Islet precursor cell (in vitro differentiated cells): ENCODE data around the gene ZNF43.
"Not testable (repeated sequence)": the region's sequence is repeated elsewhere in the genome, so short reads cannot be mapped to it uniquely, and the experiment has no call there.

Source experiments
- DNase-seq: peaks from one replicate; pipeline ENCODE4 v3.0.0-alpha.2; 2018

ZNF43 gene

DNA sequence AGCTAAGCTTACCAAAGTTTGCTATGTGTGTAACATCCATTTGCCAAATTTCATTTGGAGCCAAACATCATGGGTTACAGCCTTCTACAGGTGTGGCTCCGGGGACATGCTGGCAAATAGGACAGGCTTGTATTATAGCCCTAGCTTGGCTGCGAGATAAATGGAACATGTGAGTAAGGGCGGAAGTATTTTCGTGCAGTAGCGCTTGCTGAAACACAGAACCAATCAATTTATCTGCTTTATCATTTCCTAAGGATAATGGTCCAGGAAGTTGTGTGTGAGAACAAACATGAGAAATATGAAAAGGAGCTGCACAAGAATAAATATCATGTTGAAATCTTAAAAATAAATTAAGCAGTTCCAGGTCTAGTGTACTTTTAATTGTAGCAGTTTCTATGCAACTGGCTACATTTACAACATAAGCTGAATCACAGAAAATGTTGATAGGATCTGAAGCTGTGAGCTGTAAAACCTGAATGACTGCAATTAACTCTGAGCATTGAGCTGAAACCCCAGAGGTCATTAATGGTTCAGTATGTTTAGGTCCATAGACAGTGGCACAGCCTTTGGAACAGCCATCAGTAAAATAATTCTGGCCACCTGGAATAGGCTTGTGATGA is 46.4 kb downstream of the ZNF43 start:
- no peak for DNase-seq

DNA sequence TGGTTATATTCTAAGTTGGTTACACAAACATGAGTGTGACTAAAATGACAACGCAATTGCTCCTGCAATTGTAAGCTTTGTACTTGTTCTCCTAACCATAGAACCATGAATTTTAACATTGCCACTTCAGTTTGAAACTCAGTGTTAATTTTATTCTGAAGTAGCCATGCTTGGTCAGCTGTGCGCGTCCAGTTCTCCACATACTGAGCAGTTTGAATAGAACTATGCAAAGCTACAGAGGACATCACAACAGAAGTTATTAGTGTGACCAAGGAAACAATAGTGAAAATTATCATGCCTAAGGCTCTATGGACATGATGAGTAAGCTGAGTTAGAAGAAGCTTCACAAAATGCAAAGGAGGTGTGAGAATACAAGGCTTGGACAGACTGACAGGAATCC is 49.0 kb downstream of the ZNF43 start:
- no peak for DNase-seq

DNA sequence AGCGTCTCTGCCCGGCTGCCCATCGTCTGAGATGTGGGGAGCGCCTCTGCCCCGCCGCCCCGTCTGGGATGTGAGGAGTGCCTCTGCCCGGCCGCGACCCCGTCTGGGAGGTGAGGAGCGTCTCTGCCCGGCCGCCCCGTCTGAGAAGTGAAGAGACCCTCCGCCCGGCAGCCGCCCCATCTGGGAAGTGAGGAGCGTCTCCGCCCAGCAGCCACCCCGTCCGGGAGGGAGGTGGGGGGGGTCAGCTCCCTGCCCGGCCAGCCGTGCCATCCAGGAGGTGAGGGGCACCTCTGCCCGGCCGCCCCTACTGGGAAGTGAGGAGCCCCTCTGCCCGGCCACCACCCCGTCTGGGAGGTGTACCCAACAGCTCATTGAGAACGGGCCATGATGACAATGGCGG is 60.2 kb downstream of the ZNF43 start:
- not testable (repeated sequence) for DNase-seq

DNA sequence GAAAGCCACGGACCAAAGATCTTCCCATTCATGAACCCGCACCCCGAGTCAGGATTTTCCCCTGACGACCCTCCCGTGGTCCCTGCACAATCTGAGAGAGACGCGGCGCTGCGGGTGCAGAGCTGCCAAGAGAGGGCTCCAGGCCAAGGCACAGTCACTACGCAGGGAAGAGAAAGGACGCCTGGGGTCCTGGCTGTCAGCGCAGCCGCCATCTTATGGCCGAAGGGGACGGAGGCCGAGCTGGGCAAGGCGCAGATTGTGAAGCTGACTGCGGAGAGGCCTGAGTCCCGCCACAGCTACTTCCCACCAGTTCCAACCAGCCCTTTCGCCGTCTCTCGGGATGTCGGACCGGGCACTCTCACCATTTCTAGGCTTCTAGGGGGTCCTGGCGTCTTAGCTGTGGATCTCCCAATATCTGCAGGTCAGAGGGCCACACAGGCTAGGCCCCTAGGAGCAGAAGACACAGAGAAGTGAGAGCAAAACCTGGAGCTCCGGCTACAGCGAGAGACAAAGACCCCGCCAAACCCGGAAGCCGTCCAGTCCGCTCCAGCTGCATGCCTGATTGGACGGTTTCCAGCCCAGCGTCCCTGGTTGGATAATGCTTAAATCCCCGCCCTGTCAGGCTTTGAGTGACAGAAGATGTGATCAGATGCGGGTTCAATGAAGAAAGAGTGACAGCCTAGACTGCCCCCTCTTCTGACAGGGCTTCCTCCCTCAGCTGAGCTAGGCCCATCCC is 68.7 kb downstream of the ZNF43 start, which contains the start of gene ZNF100:
Gene ZNF100, minus strand, starts transcription at position 515 of the 736 bp plus-strand sequence. Its CDS starts 150 bp downstream, at position 365.
- peak; percentile 97 for DNase-seq

DNA sequence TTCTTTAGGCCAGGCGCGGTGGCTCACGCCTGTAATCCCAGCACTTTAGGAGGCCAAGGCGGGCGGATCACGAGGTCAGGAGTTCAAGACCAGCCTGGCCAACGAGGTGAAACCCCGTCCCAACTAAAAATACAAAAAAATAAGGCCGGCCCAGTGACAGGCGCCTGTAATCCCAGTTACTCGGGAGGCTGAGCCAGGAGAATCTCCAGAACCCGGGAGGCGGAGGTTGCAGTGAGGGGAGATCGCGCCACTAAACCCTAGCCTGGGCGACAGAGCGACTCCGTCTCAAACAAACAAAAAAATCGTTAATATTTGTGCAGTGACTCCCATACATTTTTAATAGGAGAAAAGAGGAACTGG is 69.3 kb downstream of the ZNF43 start:
- not testable (repeated sequence) for DNase-seq

DNA sequence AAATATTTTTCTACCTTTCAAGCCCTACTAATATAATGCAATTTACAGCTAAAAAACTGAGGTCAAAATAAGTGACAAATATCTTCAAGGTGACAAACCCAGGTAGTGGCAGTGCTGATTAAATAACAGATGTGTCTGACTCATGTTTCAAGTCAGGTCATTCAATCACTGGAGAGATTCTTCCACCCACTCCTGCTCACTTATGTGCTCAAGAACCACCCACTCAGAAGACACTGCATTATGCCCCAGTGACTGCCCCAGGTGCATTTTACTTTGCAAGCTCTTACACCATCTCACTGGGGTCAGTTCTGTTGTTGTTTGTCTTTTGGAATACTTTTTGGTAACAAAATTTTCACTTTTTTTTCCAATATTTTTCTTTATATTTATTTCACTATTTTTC is 70.8 kb downstream of the ZNF43 start:
- DNase-seq = no peak

DNA sequence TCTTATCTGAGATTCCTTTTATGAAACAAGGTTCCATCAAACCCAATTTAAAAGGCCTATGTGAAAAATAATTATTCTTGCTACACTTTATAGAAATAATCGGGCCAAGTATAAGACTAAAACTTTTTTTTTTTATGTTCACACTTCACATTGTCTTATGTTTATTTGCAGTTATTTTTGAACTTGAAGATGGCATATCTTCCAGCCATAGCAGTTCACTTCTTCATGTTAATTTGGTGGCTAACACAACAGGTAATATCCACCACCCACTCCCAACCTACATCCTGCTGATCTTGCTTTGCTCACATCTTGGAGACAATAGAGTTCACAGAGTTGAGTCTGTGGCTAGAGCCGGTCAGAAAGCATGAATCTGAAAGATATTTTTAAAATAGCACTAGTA is 74.4 kb downstream of the ZNF43 start:
- DNase-seq = not testable (repeated sequence)

DNA sequence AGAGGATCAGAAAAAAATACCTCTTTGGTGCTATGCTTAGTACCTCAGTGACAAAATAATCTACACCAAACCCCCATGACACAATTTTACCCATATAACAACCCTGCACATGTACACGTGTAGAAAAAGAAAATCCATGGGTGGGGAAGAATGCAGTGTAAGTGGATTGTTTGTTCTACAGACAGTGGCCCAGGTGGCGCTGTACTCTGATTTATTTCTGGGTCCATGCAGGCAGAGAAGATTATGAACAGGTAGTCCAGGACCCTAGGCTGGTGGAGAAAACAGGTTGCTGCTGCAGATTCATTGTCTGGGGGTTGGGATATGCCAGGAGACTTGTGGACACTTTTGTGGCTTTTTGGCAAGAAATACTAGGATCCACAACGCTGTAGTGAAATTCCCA is 77.7 kb downstream of the ZNF43 start:
- no peak for DNase-seq

DNA sequence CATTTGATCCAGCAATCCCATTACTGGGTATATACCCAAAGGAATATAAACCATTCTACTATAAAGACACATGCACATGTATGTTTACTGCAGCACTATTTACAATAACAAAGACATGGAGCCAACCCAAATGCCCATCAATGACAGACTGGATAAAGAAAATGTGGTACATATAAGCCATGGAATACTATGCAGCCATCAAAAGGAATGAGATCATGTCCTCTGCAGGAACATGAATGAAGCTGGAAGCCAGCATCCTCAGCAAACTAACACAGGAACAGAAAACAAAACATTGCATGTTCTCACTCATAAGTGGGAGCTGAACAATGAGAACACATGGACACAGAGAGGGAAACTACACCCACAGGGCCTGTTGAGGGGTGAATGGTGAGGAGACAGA is 80.4 kb downstream of the ZNF43 start:
- not testable (repeated sequence) for DNase-seq
